ENCODE results near the gene SPOCK1. TPM values are rescaled to one million over a fixed set of nuclear protein-coding genes. Genes with fewer than 3 reads are reported as not detected.
"Not testable (repeated sequence)": the region's sequence is repeated elsewhere in the genome, so short reads cannot be mapped to it uniquely, and the experiment has no call there.

SPOCK1 gene
- total RNA-seq, 1 donor = 231 TPM

- Histone ChIP-seq H3K9me3 (ENCODE audit: low read depth, low read length) (no peaks in the 10 kb centered on the region), H3K4me3 (ENCODE audit: insufficient read depth, low read length) (peak overlapping the region; percentile 36), H3K27ac (ENCODE audit: low read depth, low read length) (peak overlapping the region; percentile 90), H3K79me2 (ENCODE audit: insufficient read depth, low read length) (no peaks in the 10 kb centered on the region), H2AFZ (ENCODE audit: low read length) (no peak overlapping the region), H3K27me3 (ENCODE audit: insufficient read depth, low read length) (no peaks in the 10 kb centered on the region), H3K4me2 (ENCODE audit: insufficient read depth, low read length) (peak overlapping the region; percentile 75), H4K20me1 (ENCODE audit: insufficient read depth, low read length) (peaks cover 21% of the 10 kb centered on the region), H3K4me1 (ENCODE audit: insufficient read depth, low read length) (peaks cover 30% of the 10 kb centered on the region), H3K36me3 (ENCODE audit: insufficient read depth, low read length) (no peaks in the 10 kb centered on the region)
- no peak for DNase-seq (ENCODE audit: insufficient read length, low spot score, missing footprints)
- no peak for TF ChIP-seq CTCF (IDR thresholded peaks at IDR 0.05; ENCODE audit: extremely low read depth, low read depth, low read length)
Measured at GRCh38 chr5:137264041-137264440, 235.1 kb downstream of the SPOCK1 start.

- Histone ChIP-seq H3K27me3 (ENCODE audit: insufficient read depth, low read length) (no peaks in the 10 kb centered on the region), H3K4me3 (ENCODE audit: insufficient read depth, low read length) (no peak overlapping the region), H3K27ac (ENCODE audit: low read depth, low read length) (peak overlapping the region; percentile 90), H2AFZ (ENCODE audit: low read length) (no peak overlapping the region), H3K36me3 (ENCODE audit: insufficient read depth, low read length) (no peaks in the 10 kb centered on the region), H3K9me3 (ENCODE audit: low read depth, low read length) (no peaks in the 10 kb centered on the region), H4K20me1 (ENCODE audit: insufficient read depth, low read length) (peaks cover 27% of the 10 kb centered on the region), H3K4me2 (ENCODE audit: insufficient read depth, low read length) (peak overlapping the region; percentile 75), H3K4me1 (ENCODE audit: insufficient read depth, low read length) (peaks cover 30% of the 10 kb centered on the region), H3K79me2 (ENCODE audit: insufficient read depth, low read length) (no peaks in the 10 kb centered on the region)
- TF ChIP-seq CTCF (IDR thresholded peaks at IDR 0.05; ENCODE audit: extremely low read depth, low read depth, low read length) = no peak
- no peak for DNase-seq (ENCODE audit: insufficient read length, low spot score, missing footprints)
Measured at GRCh38 chr5:137263371-137264005, 235.6 kb downstream of the SPOCK1 start.

GRCh38 chr5:137262818-137263217, 236.3 kb downstream of the SPOCK1 start:
- Histone ChIP-seq H3K27ac (ENCODE audit: low read depth, low read length) (no peak overlapping the region), H3K9me3 (ENCODE audit: low read depth, low read length) (no peaks in the 10 kb centered on the region), H3K36me3 (ENCODE audit: insufficient read depth, low read length) (no peaks in the 10 kb centered on the region), H3K27me3 (ENCODE audit: insufficient read depth, low read length) (no peaks in the 10 kb centered on the region), H2AFZ (ENCODE audit: low read length) (no peak overlapping the region), H3K4me3 (ENCODE audit: insufficient read depth, low read length) (no peak overlapping the region), H3K4me2 (ENCODE audit: insufficient read depth, low read length) (no peak overlapping the region), H3K79me2 (ENCODE audit: insufficient read depth, low read length) (peaks cover 2% of the 10 kb centered on the region), H3K4me1 (ENCODE audit: insufficient read depth, low read length) (peaks cover 30% of the 10 kb centered on the region), H4K20me1 (ENCODE audit: insufficient read depth, low read length) (peaks cover 33% of the 10 kb centered on the region)
- DNase-seq (ENCODE audit: insufficient read length, low spot score, missing footprints) = no peak
- TF ChIP-seq CTCF (IDR thresholded peaks at IDR 0.05; ENCODE audit: extremely low read depth, low read depth, low read length) = no peak

- Histone ChIP-seq H3K4me2 (ENCODE audit: insufficient read depth, low read length) (no peak overlapping the region), H3K27me3 (ENCODE audit: insufficient read depth, low read length) (no peaks in the 10 kb centered on the region), H3K36me3 (ENCODE audit: insufficient read depth, low read length) (no peaks in the 10 kb centered on the region), H2AFZ (ENCODE audit: low read length) (no peak overlapping the region), H3K27ac (ENCODE audit: low read depth, low read length) (no peak overlapping the region), H3K4me3 (ENCODE audit: insufficient read depth, low read length) (no peak overlapping the region), H3K79me2 (ENCODE audit: insufficient read depth, low read length) (peaks cover 2% of the 10 kb centered on the region), H3K9me3 (ENCODE audit: low read depth, low read length) (no peaks in the 10 kb centered on the region), H3K4me1 (ENCODE audit: insufficient read depth, low read length) (peaks cover 27% of the 10 kb centered on the region), H4K20me1 (ENCODE audit: insufficient read depth, low read length) (peaks cover 46% of the 10 kb centered on the region)
- no peak for DNase-seq (ENCODE audit: insufficient read length, low spot score, missing footprints)
- TF ChIP-seq CTCF (IDR thresholded peaks at IDR 0.05; ENCODE audit: extremely low read depth, low read depth, low read length) = no peak
Measured at GRCh38 chr5:137260820-137261695, 238.1 kb downstream of the SPOCK1 start.

GRCh38 chr5:137259115-137259514, 240.0 kb downstream of the SPOCK1 start:
- not testable (repeated sequence) for H3K4me3 ChIP-seq (ENCODE audit: insufficient read depth, low read length); H3K4me2 ChIP-seq (ENCODE audit: insufficient read depth, low read length); DNase-seq (ENCODE audit: insufficient read length, low spot score, missing footprints)

More at GRCh38 chr5:137259115-137259514, 240.0 kb downstream of the SPOCK1 start:
- Histone ChIP-seq H3K4me1 (ENCODE audit: insufficient read depth, low read length) (peaks cover 13% of the 10 kb centered on the region), H4K20me1 (ENCODE audit: insufficient read depth, low read length) (peaks cover 40% of the 10 kb centered on the region)
- not testable (repeated sequence) for H3K27ac ChIP-seq (ENCODE audit: low read depth, low read length); H3K36me3 ChIP-seq (ENCODE audit: insufficient read depth, low read length); H3K9me3 ChIP-seq (ENCODE audit: low read depth, low read length); H3K27me3 ChIP-seq (ENCODE audit: insufficient read depth, low read length); H3K79me2 ChIP-seq (ENCODE audit: insufficient read depth, low read length); H2AFZ ChIP-seq (ENCODE audit: low read length)
